ENCODE data around the gene NRG3. TPM values are rescaled to one million over a fixed set of nuclear protein-coding genes. Genes with fewer than 3 reads are reported as not detected.

Gene NRG3
- total and polyA plus RNA-seq, 12 donors, result 0.03 to 0.73 (median 0.13) TPM; not detected in 5

DNA sequence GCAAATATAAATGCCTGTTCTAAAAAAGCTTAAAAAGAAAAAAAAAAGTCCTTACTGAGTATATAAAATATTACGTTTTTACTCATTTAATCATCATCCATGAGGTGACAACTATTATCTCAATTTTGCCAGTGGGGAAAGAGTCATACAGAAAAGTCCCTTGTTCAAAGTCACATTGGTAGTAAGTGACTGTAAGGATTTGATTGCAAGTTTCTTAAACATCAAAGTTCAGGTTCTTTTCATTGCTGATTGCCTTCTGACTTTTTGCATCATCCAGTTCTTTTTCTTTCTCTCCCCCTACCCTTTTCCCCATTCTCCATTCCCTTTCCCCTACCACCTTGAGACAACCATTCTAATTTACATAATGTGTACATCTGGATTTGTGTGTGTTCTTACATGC lies 363.3 kb downstream of the NRG3 start:
- no peak overlapping the region for H3K27ac ChIP-seq

DNA sequence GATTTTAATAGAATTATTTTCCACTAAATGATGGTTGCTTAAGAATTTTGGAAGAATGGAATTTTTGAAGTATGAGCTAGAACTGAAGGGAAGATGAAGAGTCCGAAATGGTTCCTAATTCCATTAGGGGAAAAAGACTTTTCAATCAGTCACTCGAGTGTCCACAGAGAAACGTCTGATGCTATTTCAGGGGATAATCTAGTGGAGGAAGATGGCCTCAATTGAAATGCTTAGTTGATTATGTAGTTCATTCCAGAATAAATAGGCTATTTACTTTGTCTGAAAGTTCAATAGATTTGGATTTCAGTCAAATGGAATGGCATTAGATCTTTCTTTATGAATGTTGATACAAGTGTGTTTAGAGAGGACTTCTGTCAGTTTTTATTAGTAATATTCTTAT lies 365.4 kb downstream of the NRG3 start:
- no peaks in the 10 kb centered on the region for H3K27me3 ChIP-seq
- H3K36me3 ChIP-seq, result no peaks in the 10 kb centered on the region
- no peaks in the 10 kb centered on the region for H3K4me1 ChIP-seq
- intact Hi-C loops (cut with DNase I), result no loop called here
- no peak overlapping the region for H3K4me3 ChIP-seq
- DNase-seq (no peak), ATAC-seq (no peak)
- H3K9me3 ChIP-seq, result peaks cover 0 to 19% (median 0%) of the 10 kb centered on the region in 11 donors
- no peak overlapping the region for H3K27ac ChIP-seq
- 71 to 73% methylated on average over 3 of the region's 3 CpGs for WGBS, 2 donors
- TF ChIP-seq, protein P1, sequence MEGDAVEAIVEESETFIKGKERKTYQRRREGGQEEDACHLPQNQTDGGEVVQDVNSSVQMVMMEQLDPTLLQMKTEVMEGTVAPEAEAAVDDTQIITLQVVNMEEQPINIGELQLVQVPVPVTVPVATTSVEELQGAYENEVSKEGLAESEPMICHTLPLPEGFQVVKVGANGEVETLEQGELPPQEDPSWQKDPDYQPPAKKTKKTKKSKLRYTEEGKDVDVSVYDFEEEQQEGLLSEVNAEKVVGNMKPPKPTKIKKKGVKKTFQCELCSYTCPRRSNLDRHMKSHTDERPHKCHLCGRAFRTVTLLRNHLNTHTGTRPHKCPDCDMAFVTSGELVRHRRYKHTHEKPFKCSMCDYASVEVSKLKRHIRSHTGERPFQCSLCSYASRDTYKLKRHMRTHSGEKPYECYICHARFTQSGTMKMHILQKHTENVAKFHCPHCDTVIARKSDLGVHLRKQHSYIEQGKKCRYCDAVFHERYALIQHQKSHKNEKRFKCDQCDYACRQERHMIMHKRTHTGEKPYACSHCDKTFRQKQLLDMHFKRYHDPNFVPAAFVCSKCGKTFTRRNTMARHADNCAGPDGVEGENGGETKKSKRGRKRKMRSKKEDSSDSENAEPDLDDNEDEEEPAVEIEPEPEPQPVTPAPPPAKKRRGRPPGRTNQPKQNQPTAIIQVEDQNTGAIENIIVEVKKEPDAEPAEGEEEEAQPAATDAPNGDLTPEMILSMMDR (IDR thresholded peaks at IDR 0.05), result no peak

More for the DNA sequence above, 363.3 kb downstream of the NRG3 start:
- TF ChIP-seq, protein P1 (IDR thresholded peaks at IDR 0.05), result no peak
- intact Hi-C loops (cut with DNase I), result no loop called here
- Histone ChIP-seq H3K9me3 (peaks cover 0 to 10% (median 0%) of the 10 kb centered on the region in 11 donors), H3K27me3 (no peaks in the 10 kb centered on the region), H3K4me3 (no peak overlapping the region), H3K36me3 (no peaks in the 10 kb centered on the region), H3K4me1 (no peaks in the 10 kb centered on the region)
- ATAC-seq, result no peak
- no peak for DNase-seq
- 65 to 70% methylated on average over 1 of the region's 1 CpG for WGBS, 2 donors

DNA sequence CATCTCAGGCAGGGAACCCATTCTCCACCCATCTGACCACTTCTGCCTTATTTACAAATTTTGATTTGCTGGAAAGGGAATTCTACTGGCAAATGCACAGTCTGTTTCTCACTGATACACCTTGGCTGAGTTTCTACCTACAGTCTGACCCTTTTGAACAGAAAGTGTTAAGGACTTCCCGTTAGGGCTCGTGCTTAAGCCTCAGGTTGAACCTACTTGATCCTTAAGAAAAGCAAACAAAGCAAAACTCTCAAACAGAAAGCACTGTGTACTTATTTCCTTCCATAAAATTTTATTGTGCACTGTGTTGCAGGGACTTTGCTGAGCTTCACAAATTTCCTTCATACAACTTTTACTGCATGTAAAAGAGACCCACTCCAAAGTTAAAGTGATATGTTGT lies 367.8 kb downstream of the NRG3 start:
- H3K27ac ChIP-seq, result no peak overlapping the region
- WGBS, 2 donors, result 54 to 72% methylated on average over 2 of the region's 2 CpGs
- no peak overlapping the region for H3K4me3 ChIP-seq
- H3K9me3 ChIP-seq, result peaks cover 0 to 19% (median 0%) of the 10 kb centered on the region in 11 donors
- intact Hi-C loops (cut with DNase I), result no loop called here
- no peaks in the 10 kb centered on the region for H3K36me3 ChIP-seq
- H3K27me3 ChIP-seq, result no peaks in the 10 kb centered on the region
- TF ChIP-seq, protein P1 (IDR thresholded peaks at IDR 0.05), result no peak
- no peak for ATAC-seq
- H3K4me1 ChIP-seq, result no peaks in the 10 kb centered on the region
- no peak for DNase-seq

DNA sequence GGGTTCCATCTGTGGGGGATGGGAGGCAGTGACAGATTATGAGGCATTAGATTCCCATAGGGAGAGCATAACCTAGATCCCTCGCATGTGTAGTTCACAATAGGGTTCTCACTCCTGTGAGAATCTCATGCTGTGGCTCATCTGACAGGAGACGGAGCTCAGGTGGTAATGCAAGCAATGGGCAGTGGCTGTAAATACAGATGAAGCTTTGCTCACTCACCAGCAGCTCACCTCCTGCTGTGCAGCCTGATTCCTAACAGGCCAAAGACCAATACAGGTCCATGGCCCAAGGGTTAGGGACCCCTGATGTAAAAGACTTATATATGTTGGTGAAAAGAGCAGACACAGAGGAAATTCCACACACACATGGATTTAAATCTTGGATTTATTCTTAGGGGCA lies 370.2 kb downstream of the NRG3 start:
- TF ChIP-seq, protein P1 (IDR thresholded peaks at IDR 0.05), result no peak
- Histone ChIP-seq H3K27me3 (no peaks in the 10 kb centered on the region), H3K4me1 (no peaks in the 10 kb centered on the region), H3K9me3 (peaks cover 0 to 19% (median 0%) of the 10 kb centered on the region in 11 donors), H3K4me3 (no peak overlapping the region), H3K27ac (no peak overlapping the region), H3K36me3 (no peaks in the 10 kb centered on the region)
- ATAC-seq, result no peak
- DNase-seq, result no peak
- 56 to 76% methylated on average over 2 of the region's 2 CpGs for WGBS, 2 donors
- intact Hi-C loops (cut with DNase I), result no loop called here

Measured in heart right ventricle (tissue), 16 donors.